HG02840 (cell line): Measurements from ENCODE around the gene DLGAP1.

Source experiments
- ATAC-seq: cut with Tn5 transposase; IDR thresholded peaks from one replicate; pipeline ENCODE4 v1.9.1; 2021; ENCODE audit warnings: mild to moderate bottlenecking, moderate library complexity, moderate number of reproducible peaks; ENCODE audit not compliant: unreplicated experiment, low FRiP score

The DLGAP1 gene

GRCh38 chr18:3538954-3539617 lies 916.0 kb downstream of the DLGAP1 start:
- ATAC-seq, result no peak

GRCh38 chr18:3538456-3538855 lies 916.7 kb downstream of the DLGAP1 start:
- no peak for ATAC-seq

- no peak for ATAC-seq
Measured at GRCh38 chr18:3530807-3531206, 924.3 kb downstream of the DLGAP1 start.

- no peak for ATAC-seq
Measured at GRCh38 chr18:3529601-3530000, 925.5 kb downstream of the DLGAP1 start.

GRCh38 chr18:3529077-3529476 lies 926.0 kb downstream of the DLGAP1 start:
- ATAC-seq, result no peak

GRCh38 chr18:3528231-3528630 lies 926.9 kb downstream of the DLGAP1 start:
- no peak for ATAC-seq

- peak; percentile 60 for ATAC-seq
Measured at GRCh38 chr18:3526421-3527354, 928.4 kb downstream of the DLGAP1 start.

GRCh38 chr18:3525870-3526420 lies 929.2 kb downstream of the DLGAP1 start:
- ATAC-seq, result no peak

- no peak for ATAC-seq
Measured at GRCh38 chr18:3524706-3525105, 930.4 kb downstream of the DLGAP1 start.

GRCh38 chr18:3520230-3521085 lies 934.6 kb downstream of the DLGAP1 start:
- no peak for ATAC-seq

GRCh38 chr18:3514312-3515216 lies 940.5 kb downstream of the DLGAP1 start:
- ATAC-seq, result no peak

GRCh38 chr18:3513481-3513880 lies 941.6 kb downstream of the DLGAP1 start:
- no peak for ATAC-seq

GRCh38 chr18:3511980-3512379 lies 943.1 kb downstream of the DLGAP1 start:
- no peak for ATAC-seq

- ATAC-seq, result no peak
Measured at GRCh38 chr18:3510896-3511295, 944.2 kb downstream of the DLGAP1 start.

- no peak for ATAC-seq
Measured at GRCh38 chr18:3510024-3510423, 945.1 kb downstream of the DLGAP1 start.

GRCh38 chr18:3508576-3509549 lies 946.2 kb downstream of the DLGAP1 start:
- no peak for ATAC-seq

GRCh38 chr18:3504637-3505036 lies 950.5 kb downstream of the DLGAP1 start:
- ATAC-seq, result no peak

- ATAC-seq, result no peak
Measured at GRCh38 chr18:3502650-3503049, 952.5 kb downstream of the DLGAP1 start.
